GOT3 (cell line): ENCODE data around the gene DUS2.

Source experiments
- DNase-seq: peaks from one replicate; lab custom pipeline; 2025; ENCODE audit warnings: mixed read lengths; lab: John Stamatoyannopoulos, UW

Gene DUS2

DNA sequence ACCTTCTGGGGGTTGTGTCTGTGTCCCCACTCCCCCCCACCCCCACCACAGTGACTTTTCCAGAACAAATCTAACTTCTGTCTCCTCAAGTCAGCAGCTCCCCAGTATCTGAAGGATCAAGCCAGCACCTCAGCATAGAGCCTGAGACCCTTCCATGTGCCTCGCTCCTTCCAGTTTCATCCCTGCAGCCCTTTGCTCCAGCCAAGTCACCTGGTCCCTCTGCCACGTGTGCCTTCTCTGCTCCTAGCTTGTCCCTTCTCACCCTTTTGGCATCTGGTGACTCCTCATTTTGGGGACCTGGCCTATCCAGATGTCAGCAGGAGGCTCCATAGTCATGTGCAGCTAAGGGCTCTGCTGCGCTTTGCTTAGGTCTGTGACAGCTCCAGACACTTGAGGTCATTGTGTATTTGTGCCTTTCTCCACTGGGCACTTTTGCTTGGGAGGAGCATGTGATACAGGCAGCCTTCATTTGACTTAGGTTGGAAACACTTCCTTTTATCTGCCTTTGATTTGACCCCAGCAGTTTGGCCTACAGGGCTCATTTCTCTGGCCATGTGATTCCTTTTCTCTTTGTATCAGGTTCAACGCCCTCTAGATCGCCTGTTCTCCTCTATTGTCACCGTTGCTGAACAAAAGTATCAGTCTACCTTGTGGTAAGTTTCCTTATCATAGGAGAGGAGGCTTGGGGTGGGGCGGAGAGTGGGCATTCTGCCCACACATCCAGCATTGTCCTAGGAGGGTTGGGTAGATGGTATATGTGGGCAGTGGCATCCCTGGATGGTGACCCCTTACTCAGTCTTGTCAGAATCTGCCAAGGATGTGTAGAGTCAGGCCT, 55.0 kb downstream of the DUS2 start:
- DNase-seq: no peak

DNA sequence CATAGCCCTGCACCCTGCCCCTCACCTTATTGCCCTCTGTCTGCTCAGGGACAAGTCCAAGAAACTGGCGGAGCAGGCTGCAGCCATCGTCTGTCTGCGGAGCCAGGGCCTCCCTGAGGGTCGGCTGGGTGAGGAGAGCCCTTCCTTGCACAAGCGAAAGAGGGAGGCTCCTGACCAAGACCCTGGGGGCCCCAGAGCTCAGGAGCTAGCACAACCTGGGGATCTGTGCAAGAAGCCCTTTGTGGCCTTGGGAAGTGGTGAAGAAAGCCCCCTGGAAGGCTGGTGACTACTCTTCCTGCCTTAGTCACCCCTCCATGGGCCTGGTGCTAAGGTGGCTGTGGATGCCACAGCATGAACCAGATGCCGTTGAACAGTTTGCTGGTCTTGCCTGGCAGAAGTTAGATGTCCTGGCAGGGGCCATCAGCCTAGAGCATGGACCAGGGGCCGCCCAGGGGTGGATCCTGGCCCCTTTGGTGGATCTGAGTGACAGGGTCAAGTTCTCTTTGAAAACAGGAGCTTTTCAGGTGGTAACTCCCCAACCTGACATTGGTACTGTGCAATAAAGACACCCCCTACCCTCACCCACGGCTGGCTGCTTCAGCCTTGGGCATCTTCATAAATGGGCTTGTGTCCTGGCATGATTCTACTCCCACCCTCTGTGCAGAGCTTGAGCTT, 55.8 kb downstream of the DUS2 start:
- DNase-seq: no peak

DNA sequence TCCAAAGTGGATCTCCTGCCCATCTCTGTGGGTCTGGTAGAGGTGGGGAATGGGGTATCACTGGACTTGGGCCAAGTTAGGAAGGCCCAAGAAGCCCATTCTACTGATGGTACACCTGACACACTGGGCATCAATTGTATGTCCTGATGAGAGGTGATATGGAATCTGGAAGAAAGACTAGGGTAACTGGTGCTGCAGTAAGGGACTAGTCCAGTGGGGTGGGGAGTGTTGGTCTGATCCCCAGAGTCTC, 56.2 kb downstream of the DUS2 start:
- no peak for DNase-seq

DNA sequence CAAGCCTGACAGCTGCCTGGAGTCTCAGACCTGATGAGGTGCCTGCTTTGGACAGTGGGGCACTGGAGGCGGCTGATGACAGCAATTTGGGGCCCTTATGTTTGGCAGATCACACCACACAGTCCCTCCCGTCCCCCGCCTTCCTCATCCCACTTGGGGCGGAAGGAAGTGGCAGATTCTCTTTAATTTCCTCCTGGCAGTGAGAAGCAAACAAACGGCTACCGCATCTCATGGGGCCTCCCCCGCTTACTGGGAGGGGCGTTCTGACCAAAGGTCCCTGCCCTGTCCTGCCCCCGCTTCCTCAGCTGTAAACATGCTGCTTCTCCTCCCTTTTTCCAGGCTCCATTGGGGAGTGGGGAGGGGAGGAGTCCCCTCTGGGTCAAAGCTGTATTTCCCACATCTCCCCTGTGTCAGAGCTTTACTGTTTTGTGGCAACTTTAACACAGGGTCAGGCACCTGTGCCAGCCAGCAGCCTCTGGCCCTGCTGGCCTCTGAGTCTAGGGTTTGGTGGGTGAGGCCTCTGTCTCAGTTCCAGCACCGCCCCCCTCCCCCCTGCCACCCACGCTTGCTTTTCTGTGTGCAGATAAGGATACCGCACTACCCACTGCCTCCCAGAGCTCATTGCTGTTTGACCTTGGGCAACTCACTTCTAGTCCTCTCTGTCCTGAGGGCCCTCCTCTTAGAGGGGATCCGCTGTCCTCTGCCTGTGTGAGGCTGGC, 56.7 kb downstream of the DUS2 start:
- no peak for DNase-seq

DNA sequence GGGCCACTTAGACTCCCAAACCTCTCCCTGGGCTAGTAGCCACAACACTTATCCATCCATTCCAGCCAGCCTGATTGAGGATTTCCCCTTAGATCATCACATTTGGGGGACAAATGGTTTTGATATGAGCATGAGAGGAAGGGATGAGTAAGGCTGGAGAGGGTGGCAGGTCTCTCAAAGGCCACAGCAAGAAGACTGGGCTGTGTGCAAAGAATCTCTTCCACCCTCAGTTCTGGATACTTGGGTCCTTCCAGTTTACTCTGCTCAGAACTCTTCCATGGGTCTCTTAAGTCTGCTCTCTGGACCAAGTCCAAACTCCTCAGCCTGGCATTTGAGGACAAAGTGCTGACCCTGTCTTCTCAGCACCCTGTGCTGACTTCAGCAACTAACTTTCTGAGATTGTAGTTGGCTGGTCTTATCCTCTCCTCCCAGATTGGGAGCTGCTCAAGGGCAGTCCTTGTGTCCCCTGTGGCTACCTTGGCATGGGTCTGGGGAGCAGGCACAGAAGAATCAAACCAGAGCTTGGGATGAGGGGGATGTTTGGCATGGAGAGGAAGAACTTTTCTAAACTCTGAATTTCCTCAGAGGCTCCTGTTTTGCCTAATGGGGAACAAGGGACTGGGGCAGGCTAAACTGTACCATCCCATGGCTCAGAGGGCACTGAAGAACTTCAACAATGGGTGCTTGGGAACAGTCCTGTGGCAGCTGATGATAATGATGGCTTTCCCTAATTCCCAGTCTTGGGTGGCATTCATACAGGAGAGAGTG, 59.0 kb downstream of the DUS2 start:
- DNase-seq: no peak

DNA sequence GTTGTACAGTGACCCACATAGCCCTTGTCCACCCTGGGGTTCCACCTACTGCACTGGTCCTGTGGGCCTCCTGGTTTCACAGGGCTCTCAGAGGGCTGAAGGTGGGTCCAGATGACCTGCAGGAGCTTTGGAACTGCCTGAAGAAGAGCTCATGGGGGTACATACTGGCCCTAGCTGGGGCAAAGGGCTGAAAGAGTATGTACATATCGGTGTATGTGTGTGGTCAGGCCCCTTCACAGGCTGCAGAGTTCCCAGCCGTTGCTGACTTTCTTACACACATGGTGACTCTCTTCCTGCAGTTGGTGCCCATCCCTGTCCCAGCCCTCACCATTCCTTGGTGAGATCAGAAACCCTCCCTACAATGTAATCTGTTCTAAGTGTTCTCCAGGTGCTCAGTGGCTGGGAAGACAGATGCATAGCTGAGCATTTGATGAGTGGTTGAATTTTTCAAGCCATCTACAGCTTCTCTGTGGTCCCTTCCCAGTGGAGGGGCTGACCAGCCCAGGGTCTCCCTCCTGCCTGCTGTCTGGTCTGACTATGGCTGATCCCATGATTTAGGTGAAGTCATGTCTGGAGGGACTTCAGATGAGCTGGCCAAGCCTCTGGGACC, 59.6 kb downstream of the DUS2 start:
- no peak for DNase-seq

DNA sequence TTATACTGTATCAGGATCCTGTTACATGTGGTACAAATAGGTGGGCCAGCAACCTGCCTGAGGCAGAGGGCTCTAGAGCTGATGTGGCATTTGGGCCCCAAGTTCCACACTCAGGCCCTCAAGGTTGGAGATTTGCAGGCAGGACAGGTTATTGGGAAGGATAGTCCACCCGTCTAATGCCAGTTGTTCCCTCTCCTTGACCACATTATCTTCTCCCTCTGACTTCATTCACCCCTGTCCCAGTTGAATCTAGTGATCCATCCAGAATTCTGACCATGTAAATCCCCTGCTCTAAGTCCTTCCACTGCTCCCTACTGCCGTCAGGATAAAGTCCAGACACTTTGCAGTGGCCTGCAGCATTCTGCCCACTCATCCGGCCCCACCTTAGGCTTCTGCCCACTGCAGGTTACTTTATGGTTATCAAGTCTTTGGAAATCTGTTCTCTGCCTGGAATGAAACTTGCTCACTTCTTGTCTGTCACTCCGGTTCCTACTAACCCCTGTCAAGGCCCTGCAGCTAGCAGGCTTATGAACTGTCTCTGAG, 60.2 kb downstream of the DUS2 start:
- DNase-seq: no peak

DNA sequence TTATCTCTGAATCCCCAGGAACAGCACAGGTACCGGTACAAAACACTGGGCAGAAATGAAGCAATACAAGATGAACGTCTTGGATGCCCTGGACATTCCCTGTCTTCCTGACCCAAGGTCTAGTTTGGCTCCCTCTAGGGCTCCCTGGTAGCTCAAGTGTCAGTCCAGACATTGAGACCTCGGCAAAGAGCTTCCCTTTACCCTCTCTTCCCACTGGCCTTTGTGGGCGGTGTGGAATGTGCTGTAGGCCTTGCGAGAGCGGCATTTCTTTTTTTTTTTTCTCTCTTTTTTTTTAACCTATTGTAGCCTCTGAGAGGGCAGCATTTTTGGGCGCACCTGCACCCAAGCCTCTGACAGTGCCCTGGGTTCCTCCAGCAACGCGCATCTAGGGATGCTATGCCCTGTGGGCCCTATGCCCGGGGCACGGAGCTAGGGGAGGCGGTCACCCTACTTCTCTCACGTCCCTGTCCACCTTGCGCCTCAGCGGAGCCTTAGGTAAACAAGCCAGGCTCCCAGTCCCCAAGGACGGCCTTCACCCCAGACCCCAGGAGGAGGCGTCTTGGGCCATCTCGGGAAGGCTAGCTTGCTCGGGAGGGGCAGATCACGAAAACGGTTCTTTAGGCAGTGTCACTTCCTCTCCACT, 60.9 kb downstream of the DUS2 start:
- no peak for DNase-seq

DNA sequence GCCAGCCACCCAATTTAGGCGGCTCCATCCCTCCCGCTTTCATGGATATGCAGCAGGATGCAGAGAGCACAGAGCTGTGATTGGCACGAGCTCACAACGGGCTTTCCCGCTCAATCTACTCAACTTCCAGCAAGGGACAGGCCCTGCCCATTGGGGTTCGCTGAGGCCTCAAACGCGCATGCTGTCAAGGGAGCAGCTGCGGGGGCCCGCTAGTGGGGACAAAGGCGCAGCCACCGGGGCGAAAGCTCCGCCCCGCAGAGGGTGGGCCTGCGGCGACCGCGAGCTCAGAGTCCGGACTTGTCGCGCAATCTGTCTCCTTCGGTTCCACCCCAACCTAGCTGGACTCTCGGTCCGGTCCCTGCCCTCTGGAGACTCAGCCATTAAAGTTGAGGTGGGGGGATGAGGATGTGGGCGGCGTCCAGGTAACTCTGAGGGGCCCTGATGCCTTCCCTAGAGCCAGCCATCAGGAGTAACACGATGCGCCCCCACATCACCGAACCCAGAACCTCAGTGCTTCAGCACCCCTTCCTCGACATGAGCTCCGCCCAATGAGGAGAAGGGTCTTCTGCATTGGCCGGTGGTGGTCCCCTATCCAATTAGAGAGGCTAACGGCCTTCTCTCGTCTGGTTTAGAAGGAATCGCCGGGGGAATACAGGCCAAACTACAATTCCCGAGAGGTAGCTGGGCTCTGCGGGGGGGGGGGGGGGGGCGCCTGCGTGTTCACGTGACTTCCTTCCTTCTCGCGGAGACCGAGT, 61.6 kb downstream of the DUS2 start:
- no peak for DNase-seq

DNA sequence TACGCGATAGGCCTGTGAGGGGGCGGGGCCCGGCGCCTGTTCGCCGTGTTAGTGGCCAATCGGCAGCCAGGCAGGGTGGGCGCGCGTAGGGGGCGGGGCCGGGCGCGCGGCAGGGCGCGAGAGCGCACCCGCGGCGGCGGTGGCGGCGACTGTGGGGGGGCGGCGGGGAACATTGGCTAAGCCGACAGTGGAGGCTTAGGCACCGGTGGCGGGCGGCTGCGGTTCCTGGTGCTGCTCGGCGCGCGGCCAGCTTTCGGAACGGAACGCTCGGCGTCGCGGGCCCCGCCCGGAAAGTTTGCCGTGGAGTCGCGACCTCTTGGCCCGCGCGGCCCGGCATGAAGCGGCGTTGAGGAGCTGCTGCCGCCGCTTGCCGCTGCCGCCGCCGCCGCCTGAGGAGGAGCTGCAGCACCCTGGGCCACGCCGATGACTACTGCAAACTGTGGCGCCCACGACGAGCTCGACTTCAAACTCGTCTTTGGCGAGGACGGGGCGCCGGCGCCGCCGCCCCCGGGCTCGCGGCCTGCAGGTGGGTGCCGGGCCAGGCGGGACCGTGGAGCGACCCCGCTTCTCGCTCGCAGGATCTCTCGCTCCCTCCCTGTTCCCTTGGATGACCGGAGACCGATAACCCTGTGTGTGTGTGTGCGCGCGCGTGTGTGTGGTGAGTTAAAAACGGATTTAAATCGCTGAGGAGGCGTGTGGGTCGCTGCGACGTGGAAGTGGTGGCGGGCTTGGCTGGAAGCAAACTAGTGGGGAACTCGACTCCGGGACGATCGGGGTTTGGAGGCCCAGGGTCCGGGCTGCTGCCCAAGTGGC, 62.4 kb downstream of the DUS2 start, which contains the start of gene NFATC3:
TSS of gene NFATC3 (plus strand) at position 112 of the 813 bp plus-strand sequence. CDS start at position 424, 312 bp downstream.
- peak; percentile 88 for DNase-seq

DNA sequence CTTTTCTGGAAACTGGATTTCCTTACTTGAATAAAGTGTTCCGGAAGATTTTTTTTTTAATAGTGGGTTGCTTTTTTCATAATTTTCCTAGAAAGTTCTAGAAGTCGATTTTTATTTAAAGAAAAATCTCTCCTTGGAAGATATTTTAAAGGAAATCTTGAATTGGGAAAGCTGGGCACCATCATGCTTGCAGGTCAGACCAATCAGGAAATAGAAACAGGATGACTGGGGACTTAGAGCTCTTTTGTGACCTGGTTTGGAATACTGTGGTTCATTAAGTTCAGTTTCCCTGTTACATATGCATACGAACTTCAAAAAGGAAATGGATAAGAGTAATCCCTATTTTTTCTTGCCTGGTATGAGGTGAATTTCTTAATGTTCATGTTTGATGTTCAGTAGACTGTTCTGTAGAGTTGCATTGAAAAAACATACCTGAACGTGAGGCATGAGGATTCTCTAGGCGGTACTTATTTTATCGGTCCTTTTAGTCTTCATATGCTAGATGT, 63.3 kb downstream of the DUS2 start:
- no peak for DNase-seq

DNA sequence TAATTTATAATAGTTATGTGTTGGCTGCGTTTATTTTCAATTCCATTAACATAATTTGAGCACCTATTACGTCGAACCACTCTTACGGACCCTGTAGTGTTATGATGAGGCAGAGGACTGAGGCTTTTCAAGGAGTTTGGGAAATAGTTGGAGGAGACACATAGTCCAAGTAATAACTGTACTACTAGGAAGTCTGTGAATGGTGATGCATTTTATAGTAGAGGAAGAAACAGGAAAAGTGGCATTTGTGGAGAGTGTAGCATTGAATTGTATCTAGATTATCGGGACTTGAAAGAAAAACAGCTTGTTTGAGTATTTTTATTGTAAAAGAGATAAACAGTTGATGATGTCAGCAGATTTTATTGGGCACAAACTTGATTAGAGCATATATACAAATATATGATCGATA, 63.8 kb downstream of the DUS2 start:
- no peak for DNase-seq

DNA sequence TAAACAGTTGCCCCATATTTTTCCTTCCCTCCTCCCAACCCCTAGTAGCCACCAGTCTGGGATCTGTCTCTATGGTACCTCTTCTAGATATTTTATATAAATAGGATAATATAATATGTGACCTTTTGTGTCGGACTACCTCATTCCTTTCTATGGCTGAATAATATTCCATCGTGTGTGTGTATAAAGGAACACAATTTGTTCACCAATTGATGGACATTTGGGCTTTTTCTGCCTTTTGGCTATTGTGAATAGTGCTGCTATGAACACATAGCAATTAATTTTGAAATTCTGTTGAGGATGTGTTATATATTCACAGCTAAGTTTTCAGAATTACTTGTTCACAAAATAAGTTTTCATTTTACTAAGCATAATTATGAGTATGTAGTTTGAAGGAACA, 64.6 kb downstream of the DUS2 start:
- DNase-seq: no peak

DNA sequence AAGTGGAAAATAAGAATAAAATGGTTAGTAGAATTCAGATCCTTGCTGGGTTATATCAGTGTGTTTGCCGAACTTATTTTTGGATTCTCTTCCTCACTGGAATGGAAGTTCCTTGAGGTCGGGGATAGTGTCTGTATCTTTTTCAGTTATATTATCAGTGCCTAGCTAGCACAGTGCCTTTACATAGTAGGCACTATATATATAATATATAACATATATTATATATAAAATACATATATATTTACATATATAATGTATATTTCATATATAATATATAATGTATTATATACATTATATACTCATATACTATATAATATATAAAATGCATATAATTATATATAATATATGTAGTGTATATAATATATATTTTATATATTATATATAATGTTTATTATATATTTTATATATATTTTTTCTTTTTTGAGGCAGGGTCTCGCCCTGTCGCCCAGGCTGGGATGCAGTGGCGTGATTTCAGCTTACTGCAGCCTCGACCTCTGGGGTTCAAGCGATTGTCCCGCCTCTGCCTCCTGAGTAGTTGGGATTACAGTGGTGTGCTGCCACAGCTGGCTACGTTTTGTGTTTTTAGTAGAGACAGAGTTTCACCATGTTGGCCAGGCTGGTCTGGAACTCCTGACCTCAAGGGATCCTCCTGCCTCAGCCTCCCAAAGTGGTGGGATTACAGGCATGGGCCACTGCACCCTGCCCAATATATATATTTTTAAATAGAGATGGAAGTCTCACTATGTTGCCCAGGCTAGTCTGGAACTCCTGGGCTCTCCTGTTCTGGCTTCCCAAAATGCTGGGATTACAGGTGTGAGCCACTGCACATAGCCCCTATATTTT, 65.3 kb downstream of the DUS2 start:
- DNase-seq: no peak

DNA sequence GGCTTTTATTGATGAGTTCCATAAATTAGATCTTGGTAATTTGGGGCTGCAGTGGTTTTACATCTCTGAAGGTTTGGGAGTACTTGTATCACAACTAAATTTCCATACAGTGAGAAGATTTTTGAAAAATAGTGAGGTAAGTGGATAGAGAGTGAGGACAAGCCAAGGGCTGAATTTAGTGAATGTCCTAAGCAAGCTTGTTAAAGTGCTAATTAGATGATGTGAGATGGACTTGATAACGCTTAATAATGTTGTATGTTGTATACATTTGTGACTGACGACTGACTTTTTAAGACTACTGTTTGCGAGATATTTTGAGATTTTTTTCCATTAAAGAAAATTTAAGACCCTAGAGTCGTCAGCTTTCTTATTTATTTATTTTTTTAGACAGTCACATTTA, 66.0 kb downstream of the DUS2 start:
- DNase-seq: no peak

DNA sequence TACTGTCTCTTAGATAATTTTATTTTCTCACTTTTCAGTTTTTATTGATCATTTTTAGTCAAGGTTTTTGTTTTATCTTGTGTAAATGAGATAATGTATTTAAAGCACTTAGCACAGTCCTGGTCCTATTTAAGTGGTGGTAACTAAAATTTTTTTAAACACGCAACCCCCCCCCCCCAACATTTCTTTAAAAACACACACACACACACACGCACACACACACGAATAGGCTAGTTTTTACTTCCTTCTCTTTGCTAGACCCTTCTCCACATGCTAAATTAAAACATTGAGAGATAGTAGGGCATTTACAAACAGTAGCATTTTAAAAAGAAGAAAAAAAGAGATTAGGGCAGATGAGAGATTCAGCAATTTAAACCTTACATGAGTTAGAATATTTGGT, 67.0 kb downstream of the DUS2 start:
- DNase-seq: no peak

DNA sequence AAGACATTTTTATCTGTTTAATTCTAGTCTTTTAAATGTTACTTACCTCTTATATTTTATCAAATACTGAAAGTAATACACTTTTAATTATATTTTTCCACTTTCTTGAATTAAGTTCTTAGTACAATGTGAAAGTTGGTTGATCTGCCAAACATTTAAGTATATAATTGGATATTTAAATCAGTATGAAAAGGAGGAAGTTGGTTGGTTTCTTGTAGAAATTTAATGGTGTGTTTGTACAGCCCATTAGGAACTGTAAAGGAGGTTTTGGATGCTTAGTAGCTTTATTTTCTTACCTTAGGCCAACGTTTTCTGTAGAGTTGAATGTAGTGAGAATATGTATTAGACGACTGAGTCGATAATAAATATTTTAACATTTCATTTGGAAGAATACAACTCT, 67.4 kb downstream of the DUS2 start:
- DNase-seq: no peak
